K562 (cell line): ENCODE measurements around the gene ATF6B. TPM values are rescaled to one million over a fixed set of nuclear protein-coding genes. Genes with fewer than 3 reads are reported as not detected.

Experiments
- CBX3 ChIP-seq, 2 experiments: IDR thresholded peaks; 1 replicate in 1 of 2; 2 replicates in 1 of 2; pipeline ENCODE4 v1.6.1; 2012; ENCODE audit warnings: inconsistent platforms in 2 of 2, low read length in 2 of 2, borderline replicate concordance in 1 of 2, control low read depth in 1 of 2
- CBX8 ChIP-seq: fragments of 200-600 bp; sonication (generic); IDR thresholded peaks from 2 replicates; pipeline ENCODE4 v1.6.1; 2012; ENCODE audit warnings: borderline replicate concordance, mixed run types, low read depth, mild to moderate bottlenecking, moderate library complexity, mixed read lengths, low read length, control low read depth, inconsistent platforms; ENCODE audit not compliant: poor library complexity, severe bottlenecking; ENCODE audit errors: extremely low read depth
- ELF2 ChIP-seq: fragments of 250-450 bp; sonication (Bioruptor Pico); IDR thresholded peaks from 2 replicates; pipeline ENCODE4 v1.5.0; 2021; ENCODE audit warnings: mild to moderate bottlenecking
- GTF2A2 ChIP-seq: IDR thresholded peaks from 2 replicates; pipeline ENCODE4 v1.6.1; 2016; ENCODE audit warnings: mild to moderate bottlenecking, missing genetic modification characterization, missing compliant biosample characterization
- IFI16 ChIP-seq: fragments of 250-450 bp; sonication (Bioruptor Pico); IDR thresholded peaks from 2 replicates; pipeline ENCODE4 v2.1.2; 2022; ENCODE audit warnings: mild to moderate bottlenecking, inconsistent platforms
- IRF2 ChIP-seq: sonication (generic); formaldehyde crosslinking; IDR thresholded peaks from 2 replicates; pipeline ENCODE4 v1.8.1; 2022; ENCODE audit warnings: mild to moderate bottlenecking, missing genetic modification reagents
- IRF9 ChIP-seq: fragments of 450-650 bp; IDR thresholded peaks from 2 replicates; pipeline ENCODE4 v1.6.1; 2016; ENCODE audit warnings: missing biosample characterization, missing genetic modification characterization
- MAZ ChIP-seq, 2 experiments: fragments of 450-650 bp in 1 of 2; sonication (generic) in 1 of 2; formaldehyde crosslinking; IDR thresholded peaks in 1 of 2; conservative IDR thresholded peaks in 1 of 2; 2 replicates each; pipeline versions ENCODE4 v1.4.0 to v1.5.0; 2020; ENCODE audit warnings: mild to moderate bottlenecking in 1 of 2, missing genetic modification reagents in 1 of 2
- MITF ChIP-seq: IDR thresholded peaks from 2 replicates; pipeline ENCODE4 v1.6.1; 2014; ENCODE audit warnings: antibody characterized with exemption
- MXD1 ChIP-seq: fragments of 250-450 bp; sonication (Bioruptor Pico); IDR thresholded peaks from 2 replicates; pipeline ENCODE4 v1.8.0; 2021; ENCODE audit warnings: borderline replicate concordance, mild to moderate bottlenecking, moderate library complexity; ENCODE audit not compliant: poor library complexity, severe bottlenecking
- SUPT5H ChIP-seq: fragments of 450-650 bp; IDR thresholded peaks from 2 replicates; pipeline ENCODE4 v1.6.1; 2016
- TEAD2 ChIP-seq: fragments of 450-650 bp; IDR thresholded peaks from 2 replicates; pipeline ENCODE4 v1.6.1; 2016; ENCODE audit warnings: missing genetic modification characterization, control low read depth, missing compliant biosample characterization
- USF1 ChIP-seq: sonication (generic); formaldehyde crosslinking; IDR thresholded peaks from 2 replicates; pipeline ENCODE4 v1.9.0; 2022; ENCODE audit warnings: mild to moderate bottlenecking, missing genetic modification reagents
- ZBTB34 ChIP-seq: fragments of 250-450 bp; sonication (Bioruptor Pico); IDR thresholded peaks from 2 replicates; pipeline ENCODE4 v1.8.0; 2021; ENCODE audit warnings: mild to moderate bottlenecking, moderate library complexity
- ZNF311 ChIP-seq: fragments of 250-450 bp; sonication (Bioruptor Pico); IDR thresholded peaks from 2 replicates; pipeline ENCODE4 v1.4.0; 2020; ENCODE audit warnings: mild to moderate bottlenecking, moderate library complexity
- ZNF707 ChIP-seq: fragments of 250-450 bp; sonication (Bioruptor Pico); conservative IDR thresholded peaks from 2 replicates; pipeline ENCODE4 v1.8.0; 2022; ENCODE audit warnings: inconsistent platforms, mild to moderate bottlenecking, moderate library complexity
- ZNF785 ChIP-seq: fragments of 250-450 bp; sonication (Bioruptor Pico); IDR thresholded peaks from 2 replicates; pipeline ENCODE4 v1.4.0; 2020; ENCODE audit warnings: mild to moderate bottlenecking
- polyA plus RNA-seq, 8 experiments: library from polyadenylated mRNA; depleted of rRNA in 4 of 8; stranded (reverse) in 5 of 8; unstranded in 3 of 8; fragments of >200 nt; fragmentation: Nextera tagmentation in 2 of 8; fragmentation: Illumina TruSeq in 1 of 8; extraction: Ambion mirVana in 2 of 8; extraction: Trizol in 1 of 8; gene quantifications; 2 replicates each; pipeline versions ENCODE4 v1.2.1 to v1.2.3, GENCODE V29; 2011 to 2014; ENCODE audit warnings: inconsistent platforms in 1 of 8, missing spikeins in 1 of 8
- total RNA-seq, 7 experiments: library from RNA; depleted of rRNA in 6 of 7; stranded (reverse); fragments of >200 nt in 6 of 7; fragmentation: Illumina TruSeq in 2 of 7; extraction: Trizol in 2 of 7; gene quantifications; 2 replicates each; pipeline versions ENCODE4 v1.2.1 to v1.2.3, GENCODE V29; 2011 to 2021; ENCODE audit warnings: low replicate concordance in 1 of 7
- TF ChIP-seq, protein P1 (sequence below): sonication (generic); formaldehyde crosslinking; IDR thresholded peaks from 2 replicates; pipeline ENCODE4 v1.4.0; 2020; ENCODE audit warnings: mild to moderate bottlenecking, missing genetic modification reagents
- TF ChIP-seq, protein P2 (sequence below): fragments of 450-650 bp; formaldehyde crosslinking; IDR thresholded peaks from 2 replicates; pipeline ENCODE4 v1.4.0; 2020; ENCODE audit warnings: mild to moderate bottlenecking, moderate library complexity

The ATF6B gene
- total and polyA plus RNA-seq, 9 of the 15 experiments (the other 6 are each of a cell fraction or from before 2014, with no cell fraction given), result 20.7 to 131 (median 31.7) TPM

- TF ChIP-seq MITF (no peak), GTF2A2 (no peak), MAZ (CRISPR knock-in tag; conservative IDR thresholded peaks at IDR 0.05 in 1 of 2, IDR thresholded peaks at IDR 0.05 in 1 of 2) (peak in 1 of 2 experiments; percentile 70; a peak in 3 of 4 replicates), CBX8 (no peak), IRF9 (peak; percentile 81), CBX3 (IDR thresholded peaks at IDR 0.05; ENCODE audit: borderline replicate concordance in 1 of 2, low read length in 2 of 2) (peak in 1 of 2 experiments; percentile 68; a peak in 1 of 3 replicates), IRF2 (CRISPR knock-in tag) (no peak), USF1 (CRISPR knock-in tag) (no peak), SUPT5H (peak; percentile 64), IFI16 (CRISPR knock-in tag) (no peak), ZNF785 (no peak), TEAD2 (tag) (no peak), MXD1 (CRISPR knock-in tag) (no peak), ZNF311 (CRISPR knock-in tag) (peak; percentile 41; the same call in 1 of the 2 replicates), ZBTB34 (CRISPR knock-in tag) (0 out of 2 replicates have a peak, but pooled peaks have one; percentile 68), ELF2 (CRISPR knock-in tag) (no peak), ZNF707 (peak; percentile 37; the same call in 1 of the 2 replicates)
- TF ChIP-seq, protein P1, sequence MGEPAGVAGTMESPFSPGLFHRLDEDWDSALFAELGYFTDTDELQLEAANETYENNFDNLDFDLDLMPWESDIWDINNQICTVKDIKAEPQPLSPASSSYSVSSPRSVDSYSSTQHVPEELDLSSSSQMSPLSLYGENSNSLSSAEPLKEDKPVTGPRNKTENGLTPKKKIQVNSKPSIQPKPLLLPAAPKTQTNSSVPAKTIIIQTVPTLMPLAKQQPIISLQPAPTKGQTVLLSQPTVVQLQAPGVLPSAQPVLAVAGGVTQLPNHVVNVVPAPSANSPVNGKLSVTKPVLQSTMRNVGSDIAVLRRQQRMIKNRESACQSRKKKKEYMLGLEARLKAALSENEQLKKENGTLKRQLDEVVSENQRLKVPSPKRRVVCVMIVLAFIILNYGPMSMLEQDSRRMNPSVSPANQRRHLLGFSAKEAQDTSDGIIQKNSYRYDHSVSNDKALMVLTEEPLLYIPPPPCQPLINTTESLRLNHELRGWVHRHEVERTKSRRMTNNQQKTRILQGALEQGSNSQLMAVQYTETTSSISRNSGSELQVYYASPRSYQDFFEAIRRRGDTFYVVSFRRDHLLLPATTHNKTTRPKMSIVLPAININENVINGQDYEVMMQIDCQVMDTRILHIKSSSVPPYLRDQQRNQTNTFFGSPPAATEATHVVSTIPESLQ (CRISPR knock-in tag), result no peak
- TF ChIP-seq, protein P2, sequence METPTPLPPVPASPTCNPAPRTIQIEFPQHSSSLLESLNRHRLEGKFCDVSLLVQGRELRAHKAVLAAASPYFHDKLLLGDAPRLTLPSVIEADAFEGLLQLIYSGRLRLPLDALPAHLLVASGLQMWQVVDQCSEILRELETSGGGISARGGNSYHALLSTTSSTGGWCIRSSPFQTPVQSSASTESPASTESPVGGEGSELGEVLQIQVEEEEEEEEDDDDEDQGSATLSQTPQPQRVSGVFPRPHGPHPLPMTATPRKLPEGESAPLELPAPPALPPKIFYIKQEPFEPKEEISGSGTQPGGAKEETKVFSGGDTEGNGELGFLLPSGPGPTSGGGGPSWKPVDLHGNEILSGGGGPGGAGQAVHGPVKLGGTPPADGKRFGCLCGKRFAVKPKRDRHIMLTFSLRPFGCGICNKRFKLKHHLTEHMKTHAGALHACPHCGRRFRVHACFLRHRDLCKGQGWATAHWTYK, result peak; percentile 86
These were observed 39.8 kb upstream of the ATF6B start (continued) for GRCh38 chr6:32167761-32168262.
